Keratinocyte (primary cell): ENCODE data around the gene RGL3. TPM values are rescaled to one million over a fixed set of nuclear protein-coding genes. Genes with fewer than 3 reads are reported as not detected.

Experiments
- DNase-seq: peaks from one replicate; pipeline ENCODE4 v3.0.0-alpha.2; 2011; ENCODE audit warnings: low read depth, missing footprints, low spot score
- FAIRE-seq: peaks from 2 replicates; lab custom pipeline; 2011; peaks lifted over from hg19 to GRCh38; lab: Jason Lieb, UNC
- H2AFZ ChIP-seq: 2 replicates; pipeline ENCODE4 v1.6.0; 2012; ENCODE audit warnings: low read length, control low read depth, inconsistent platforms; ENCODE audit not compliant: control insufficient read depth
- H3K27ac ChIP-seq: 2 replicates; pipeline ENCODE4 v1.5.1; 2011; ENCODE audit warnings: low read length; ENCODE audit not compliant: control insufficient read depth, insufficient read depth
- H3K27me3 ChIP-seq: 3 replicates; pipeline ENCODE4 v1.6.0; 2011; ENCODE audit warnings: low read length; ENCODE audit not compliant: control insufficient read depth, insufficient read depth; ENCODE audit errors: extremely low read depth
- H3K36me3 ChIP-seq, 2 experiments: 2 replicates in 1 of 2; 3 replicates in 1 of 2; pipeline ENCODE4 v1.5.1; 2011; ENCODE audit warnings: low read length in 2 of 2, mild to moderate bottlenecking in 1 of 2; ENCODE audit not compliant: control insufficient read depth in 2 of 2, insufficient read depth in 2 of 2; ENCODE audit errors: extremely low read depth in 1 of 2
- H3K4me1 ChIP-seq: 3 replicates; pipeline ENCODE4 v1.5.1; 2011; ENCODE audit warnings: low read length; ENCODE audit not compliant: control insufficient read depth, insufficient read depth; ENCODE audit errors: extremely low read depth
- H3K4me2 ChIP-seq: 3 replicates; pipeline ENCODE4 v1.6.0; 2011; ENCODE audit warnings: low read depth, low read length; ENCODE audit not compliant: control insufficient read depth, insufficient read depth; ENCODE audit errors: extremely low read depth
- H3K4me3 ChIP-seq, 3 experiments: fragments of 200-600 bp in 1 of 3; sonication (generic) in 1 of 3; 2 replicates in 2 of 3; 3 replicates in 1 of 3; pipeline ENCODE4 v1.5.1; 2011 to 2016; ENCODE audit warnings: low read length in 3 of 3, mild to moderate bottlenecking in 3 of 3, control low read depth in 2 of 3, inconsistent platforms in 1 of 3, low read depth in 1 of 3, mixed read lengths in 1 of 3, mixed run types in 1 of 3, moderate library complexity in 1 of 3; ENCODE audit not compliant: control insufficient read depth in 2 of 3, insufficient read depth in 2 of 3; ENCODE audit errors: extremely low read depth in 1 of 3
- H3K79me2 ChIP-seq: 2 replicates; pipeline ENCODE4 v1.6.0; 2012; ENCODE audit warnings: low read length; ENCODE audit not compliant: control insufficient read depth, insufficient read depth
- H3K9ac ChIP-seq: 3 replicates; pipeline ENCODE4 v1.6.0; 2011; ENCODE audit warnings: low read length; ENCODE audit not compliant: control insufficient read depth, insufficient read depth; ENCODE audit errors: extremely low read depth
- H3K9me1 ChIP-seq: 3 replicates; pipeline ENCODE4 v1.6.0; 2011; ENCODE audit warnings: low read length; ENCODE audit not compliant: control insufficient read depth, insufficient read depth; ENCODE audit errors: extremely low read depth
- H3K9me3 ChIP-seq: 2 replicates; pipeline ENCODE4 v1.5.1; 2012; ENCODE audit warnings: low read depth, low read length; ENCODE audit not compliant: control insufficient read depth
- H4K20me1 ChIP-seq: 3 replicates; pipeline ENCODE4 v1.6.0; 2011; ENCODE audit warnings: low read length; ENCODE audit not compliant: control insufficient read depth, insufficient read depth; ENCODE audit errors: extremely low read depth
- CTCF ChIP-seq, 3 experiments: IDR thresholded peaks in 1 of 3; conservative IDR thresholded peaks in 1 of 3; optimal IDR thresholded peaks in 1 of 3; 2 replicates in 2 of 3; 3 replicates in 1 of 3; pipeline versions ENCODE3 to v1.5.1; 2011; ENCODE audit warnings: low read length in 3 of 3, mild to moderate bottlenecking in 3 of 3, moderate library complexity in 2 of 3, control low read depth in 1 of 3, inconsistent platforms in 1 of 3; ENCODE audit not compliant: insufficient read depth in 2 of 3; ENCODE audit errors: extremely low read depth in 1 of 3
- EZH2 ChIP-seq: IDR thresholded peaks from one replicate; pipeline ENCODE4 v1.6.1; 2012; ENCODE audit warnings: inconsistent platforms, mild to moderate bottlenecking, low read length, moderate library complexity
- dilution Hi-C: fragments of 300-500 bp; cut with MboI; formaldehyde crosslinking; loops from one replicate; pipeline ENCODE4 v1.7.0; 2020; ENCODE audit warnings: low sequenced_read_pairs; ENCODE audit not compliant: extremely low pct_ligation_motif_present
- polyA plus RNA-seq, 5 experiments: library from polyadenylated mRNA; depleted of rRNA in 3 of 5; stranded (reverse) in 3 of 5; stranded (forward) in 1 of 5; unstranded in 1 of 5; fragments of >200 nt; gene quantifications; 1 replicate in 1 of 5; 2 replicates in 3 of 5; 3 replicates in 1 of 5; pipeline versions ENCODE4 v1.2.1 to v1.2.3, GENCODE V29; 2011 to 2012; ENCODE audit warnings: missing spikeins in 2 of 5, low read depth in 1 of 5, low replicate concordance in 1 of 5

Gene RGL3
- polyA plus RNA-seq, 1 donor (not counting 4 experiments of a cell fraction or from before 2014, with no cell fraction given) = not detected

- Histone ChIP-seq H3K4me3 (peak within 1 kb of the TSS; percentile 64 to 82 (median 81)), H2AFZ (peak within 1 kb of the TSS; percentile 87), H3K9me3 (no peaks in the 10 kb centered on the region), H4K20me1 (no peaks in the 10 kb centered on the region), H3K27me3 (no peaks in the 10 kb centered on the region), H3K4me2 (peak within 1 kb of the TSS; percentile 88), H3K27ac (peak within 1 kb of the TSS; percentile 94), H3K36me3 (no peaks in the 10 kb centered on the region), H3K9ac (peak within 1 kb of the TSS; percentile 94), H3K79me2 (peaks cover 4% of the 10 kb centered on the region), H3K9me1 (peaks cover 7% of the 10 kb centered on the region), H3K4me1 (peaks cover 35% of the 10 kb centered on the region)
- TF ChIP-seq EZH2 (no peak), CTCF (optimal IDR thresholded peaks at IDR 0.05 in 1 of 3, IDR thresholded peaks at IDR 0.05 in 1 of 3, conservative IDR thresholded peaks at IDR 0.05 in 1 of 3; ENCODE audit: extremely low read depth in 1 of 3, insufficient read depth in 2 of 3, low read length in 3 of 3) (no peak)
- DNase-seq (peak; percentile 96), FAIRE-seq (peak; percentile 83)
- dilution Hi-C loops = no loop called here
These were observed 44.5 kb downstream of the RGL3 start, which contains the start of gene SWSAP1 for GRCh38 chr19:11374433-11375142. SWSAP1 (plus strand) TSS chr19:11374666; CDS start chr19:11374681, 15 bp downstream.

- Histone ChIP-seq H3K4me2 (peak overlapping the region; percentile 88), H3K36me3 (no peaks in the 10 kb centered on the region), H3K4me1 (peaks cover 34% of the 10 kb centered on the region), H4K20me1 (no peaks in the 10 kb centered on the region), H3K9ac (peak overlapping the region; percentile 94), H3K79me2 (peaks cover 4% of the 10 kb centered on the region), H2AFZ (peak overlapping the region; percentile 38), H3K9me1 (peaks cover 7% of the 10 kb centered on the region), H3K27ac (no peak overlapping the region), H3K27me3 (no peaks in the 10 kb centered on the region), H3K4me3 (peak overlapping the region; percentile 64 to 75 (median 73)), H3K9me3 (no peaks in the 10 kb centered on the region)
- FAIRE-seq (no peak), DNase-seq (no peak)
- dilution Hi-C loops = no loop called here
- no peak for TF ChIP-seq CTCF (optimal IDR thresholded peaks at IDR 0.05 in 1 of 3, IDR thresholded peaks at IDR 0.05 in 1 of 3, conservative IDR thresholded peaks at IDR 0.05 in 1 of 3; ENCODE audit: extremely low read depth in 1 of 3, insufficient read depth in 2 of 3, low read length in 3 of 3)
- no peak for TF ChIP-seq EZH2
These were observed 45.2 kb downstream of the RGL3 start for GRCh38 chr19:11373885-11374432.
